Stimulated activated CD4-positive, alpha-beta T cell treated with anti-CD3 and anti-CD28 coated beads, Interleukin-15, amount 100 ng/mL, for 48 hours (primary cell): ENCODE data around the gene F12.
"Not testable (repeated sequence)": the region's sequence is repeated elsewhere in the genome, so short reads cannot be mapped to it uniquely, and the experiment has no call there.

ENCODE experiments used
- DNase-seq, 2 donors: peaks; one replicate each; pipeline ENCODE4 v3.0.0-alpha.2; 2020; ENCODE audit warnings: low read depth in 2 of 2

F12 gene

DNA sequence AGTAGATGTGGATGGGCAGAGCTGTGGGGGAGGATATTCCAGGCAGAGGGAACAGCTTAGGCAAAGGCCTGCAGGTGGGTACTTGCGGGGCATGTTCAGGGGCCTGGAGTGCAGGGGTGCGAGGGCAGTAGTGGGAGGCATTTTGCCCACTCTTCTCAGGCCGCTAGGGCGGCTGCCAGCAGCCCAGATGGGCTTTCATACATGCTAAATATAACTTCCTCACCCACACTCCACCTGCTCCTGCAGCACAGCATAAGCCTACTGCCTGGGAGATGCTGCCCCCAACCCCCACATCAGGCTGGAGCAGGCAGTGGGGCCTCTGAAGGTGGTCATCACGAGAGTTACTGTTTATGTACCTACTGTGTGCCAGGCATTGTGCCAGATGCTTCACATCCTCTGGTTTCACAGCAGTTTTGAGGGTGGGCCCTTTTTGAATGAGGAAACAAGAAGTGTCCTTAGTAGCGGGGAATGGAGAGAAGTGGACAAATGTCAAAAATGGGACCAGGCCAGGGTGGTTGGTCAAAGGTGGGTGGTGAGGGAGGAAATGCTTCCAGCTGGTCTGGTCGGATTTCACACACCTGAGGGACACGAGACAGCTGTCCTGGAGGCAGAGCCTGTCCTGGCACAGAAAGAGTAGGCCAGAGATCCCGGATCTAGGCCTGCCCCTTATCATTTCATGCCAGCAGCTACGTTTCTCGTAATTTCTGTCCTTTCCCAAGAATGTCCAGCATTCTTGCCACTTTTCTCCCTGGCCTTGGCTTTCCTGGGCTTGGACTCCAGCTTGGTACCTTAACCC is 39.5 kb downstream of the F12 start:
- DNase-seq: no peak

DNA sequence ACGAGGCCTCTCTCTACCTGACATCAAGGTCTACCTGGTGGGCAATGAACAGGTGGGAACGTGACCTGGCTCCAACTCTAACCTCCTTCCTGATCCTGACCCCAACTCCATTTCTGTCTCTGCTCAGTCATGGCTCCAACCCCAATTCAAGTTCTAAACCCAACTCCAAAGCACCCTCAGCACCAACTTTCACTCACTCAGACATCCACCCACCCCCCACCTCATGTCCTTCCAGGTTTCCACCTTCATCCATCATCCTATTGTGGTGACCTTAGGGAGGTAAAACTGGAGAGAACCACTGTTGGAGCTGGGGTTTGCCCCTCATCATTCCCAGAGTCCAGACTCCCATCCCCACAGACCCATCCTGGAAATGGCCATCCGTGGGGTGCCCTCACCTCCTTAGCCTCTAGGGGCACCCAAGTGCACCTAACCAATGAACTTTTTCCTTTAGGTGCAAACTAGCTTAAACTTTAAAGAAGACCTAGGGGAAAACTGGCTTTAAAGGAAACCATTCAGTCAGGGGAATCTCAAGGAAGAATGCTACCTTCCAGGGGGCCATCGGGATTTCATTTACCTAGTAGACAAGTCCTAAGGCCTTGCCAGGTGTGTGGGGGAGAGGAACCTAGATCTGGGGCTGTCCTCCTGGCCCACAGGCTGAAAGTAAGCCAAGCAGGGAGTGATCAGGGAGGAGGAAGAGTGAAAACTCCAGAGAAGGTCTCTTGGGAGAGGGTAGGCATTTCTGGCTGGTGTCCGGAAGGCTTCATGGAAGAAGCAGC is 40.3 kb downstream of the F12 start:
- no peak for DNase-seq

DNA sequence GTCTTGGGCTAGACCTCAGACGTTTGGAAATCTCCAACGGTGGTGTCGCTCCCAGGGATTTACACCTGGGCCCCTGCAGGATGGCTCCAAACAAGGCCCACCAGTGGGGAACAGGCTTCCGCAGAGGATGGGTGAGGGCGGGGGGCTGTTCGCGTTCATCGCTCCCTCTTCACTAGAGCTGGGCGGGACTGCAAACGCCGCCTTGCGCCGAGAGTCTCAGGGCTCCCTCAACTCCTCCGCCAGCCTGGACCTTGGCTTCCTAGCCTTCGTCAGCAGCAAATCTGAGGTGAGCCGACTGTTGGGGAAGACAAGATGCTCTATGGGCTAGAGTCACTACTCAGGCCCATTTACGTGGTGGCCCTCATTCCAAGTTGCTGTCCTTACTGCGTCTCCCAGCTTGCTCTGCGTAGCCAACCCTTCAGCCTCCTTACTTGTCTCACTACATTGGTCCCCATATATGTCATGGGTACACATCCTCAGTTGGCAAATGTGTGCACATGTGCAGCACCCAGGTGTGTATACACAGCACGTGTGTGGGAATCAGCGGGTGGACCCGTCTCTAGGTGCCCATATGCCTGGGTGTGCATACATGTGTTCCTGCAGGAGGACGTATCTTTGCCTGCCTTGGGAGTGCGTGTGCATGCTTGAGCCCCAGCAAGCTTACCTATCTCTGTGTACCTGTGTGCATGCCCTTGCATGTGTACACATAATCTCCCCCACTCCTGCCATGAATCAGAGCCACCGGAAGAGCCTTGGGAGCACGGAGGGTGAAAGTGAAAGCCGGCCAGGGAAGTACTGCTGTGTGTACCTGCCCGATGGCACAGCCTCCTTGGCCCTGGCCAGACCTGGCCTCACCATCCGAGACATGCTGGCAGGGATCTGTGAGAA is 41.1 kb downstream of the F12 start:
- no peak for DNase-seq

DNA sequence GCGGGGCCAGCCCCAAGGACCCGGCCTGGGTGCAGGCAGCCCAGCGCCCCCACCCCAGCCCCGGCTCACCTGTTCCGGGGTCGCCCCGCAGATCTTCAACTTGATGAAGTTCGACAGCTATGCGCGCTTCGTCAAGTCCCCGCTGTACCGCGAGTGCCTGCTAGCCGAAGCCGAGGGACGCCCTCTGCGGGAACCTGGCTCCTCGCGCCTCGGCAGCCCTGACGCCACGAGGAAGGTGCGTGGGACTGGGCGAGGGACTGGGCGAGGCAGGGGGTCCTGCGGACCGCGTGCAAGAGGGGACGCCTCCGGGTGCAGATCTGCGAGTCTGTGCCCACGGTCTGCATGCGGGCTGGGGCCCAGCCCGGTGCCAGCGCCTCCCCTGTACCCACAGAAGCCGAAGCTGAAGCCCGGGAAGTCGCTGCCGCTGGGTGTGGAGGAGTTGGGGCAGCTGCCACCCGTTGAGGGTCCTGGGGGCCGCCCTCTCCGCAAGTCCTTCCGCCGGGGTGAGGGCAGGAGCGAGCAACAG is 42.0 kb downstream of the F12 start:
- DNase-seq: no peak

DNA sequence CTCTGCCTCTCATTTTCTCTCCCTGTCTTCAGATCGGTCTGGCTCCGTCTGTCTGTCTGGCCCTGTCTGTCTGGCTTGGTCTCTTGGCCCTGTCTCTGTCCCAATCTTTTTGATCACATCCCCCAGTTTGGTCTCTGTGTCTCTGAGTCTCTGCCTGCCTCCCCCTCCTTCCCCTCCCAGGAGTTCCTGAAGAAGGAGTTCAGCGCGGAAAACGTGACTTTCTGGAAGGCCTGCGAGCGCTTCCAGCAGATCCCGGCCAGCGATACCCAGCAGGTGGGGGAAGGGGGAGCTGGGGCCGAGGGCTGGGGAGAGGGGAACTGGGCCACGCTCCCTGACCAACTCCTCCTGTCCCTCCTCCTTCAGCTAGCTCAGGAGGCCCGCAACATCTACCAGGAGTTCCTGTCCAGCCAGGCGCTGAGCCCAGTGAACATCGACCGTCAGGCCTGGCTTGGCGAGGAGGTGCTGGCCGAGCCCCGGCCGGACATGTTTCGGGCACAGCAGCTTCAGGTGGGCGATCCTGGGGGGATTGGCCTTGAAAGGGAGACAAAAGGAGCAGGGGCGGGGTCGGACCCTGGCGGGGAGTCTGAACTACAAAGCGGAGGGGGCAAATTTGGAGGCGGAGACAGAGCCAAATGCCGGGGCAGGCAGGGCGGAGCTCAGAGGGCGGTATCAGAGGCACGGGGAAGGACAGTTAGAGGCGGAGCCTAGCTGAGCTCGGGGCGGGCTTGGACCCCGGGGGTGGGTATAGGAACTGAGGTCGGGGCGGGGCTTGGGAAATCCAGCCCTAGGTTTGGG is 42.6 kb downstream of the F12 start:
- no peak for DNase-seq

DNA sequence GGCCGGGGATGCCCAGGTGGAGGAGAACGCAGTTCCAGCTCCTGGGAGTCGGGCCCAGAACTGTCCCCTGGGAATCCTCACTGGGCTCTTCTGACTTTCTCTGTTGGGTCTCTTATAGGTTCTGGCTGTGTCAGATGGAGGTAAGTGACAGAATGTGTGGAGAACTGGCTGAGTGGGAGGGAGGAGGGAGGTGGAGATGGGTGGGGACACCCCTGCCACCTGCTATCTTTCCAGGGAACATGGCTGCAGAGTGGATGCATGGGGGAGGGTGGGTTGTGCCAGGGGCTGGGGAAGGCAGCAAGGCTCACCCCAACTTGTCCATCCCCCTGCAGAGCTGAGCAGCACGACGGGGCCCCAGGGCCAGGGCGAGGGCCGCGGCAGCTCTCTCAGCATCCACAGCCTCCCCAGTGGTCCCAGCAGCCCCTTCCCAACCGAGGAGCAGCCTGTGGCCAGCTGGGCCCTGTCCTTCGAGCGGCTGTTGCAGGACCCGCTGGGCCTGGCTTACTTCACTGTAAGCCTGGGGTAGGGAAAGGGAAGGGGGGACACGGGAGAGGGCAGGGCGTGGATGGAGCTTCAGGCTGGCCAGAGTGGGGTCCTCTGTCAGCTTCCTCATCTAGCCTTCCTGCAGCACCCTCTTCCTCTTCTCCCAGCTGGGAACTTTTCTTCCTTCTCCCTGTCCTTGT is 43.4 kb downstream of the F12 start:
- DNase-seq: no peak

DNA sequence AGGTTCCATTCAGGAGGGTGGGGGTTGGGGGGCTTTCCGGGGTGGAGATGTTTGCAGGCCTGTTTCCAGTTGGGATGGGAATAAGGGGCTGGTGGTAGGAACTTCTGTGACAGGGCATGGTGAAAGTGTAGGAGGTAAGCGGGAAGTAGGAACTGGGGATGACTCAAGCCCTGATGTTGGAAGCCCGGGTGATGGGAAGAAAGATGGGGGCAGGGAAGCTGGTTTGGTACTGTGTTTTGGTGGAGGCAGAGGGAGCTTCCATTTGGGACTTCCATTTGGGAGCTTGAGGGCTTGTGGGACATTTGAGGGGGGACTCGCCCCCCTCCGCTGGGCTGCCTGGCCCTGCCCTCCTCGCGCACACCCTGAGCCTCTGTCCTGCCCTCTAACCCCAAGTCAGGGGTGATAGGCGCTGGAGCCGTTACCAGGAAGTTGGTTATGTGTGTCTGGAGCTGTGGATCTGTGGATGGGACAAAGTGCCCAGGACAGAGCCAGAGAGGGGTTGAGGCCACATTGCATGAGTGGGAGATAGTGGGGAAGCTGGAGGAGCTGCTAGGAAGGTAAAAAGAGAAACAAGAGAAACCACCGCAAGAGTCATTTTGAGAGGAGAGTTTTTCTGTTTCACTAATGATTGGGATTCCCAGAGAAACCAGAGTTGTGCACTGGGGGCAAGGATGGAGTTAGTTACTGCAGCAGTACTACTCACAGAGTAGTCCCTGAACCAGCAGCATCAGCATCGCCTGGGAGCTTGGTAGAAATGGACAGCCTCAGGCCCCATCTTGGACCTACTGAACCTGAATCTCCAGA is 45.0 kb downstream of the F12 start:
- DNase-seq: peak in 1 of 2 donors; percentile 35

DNA sequence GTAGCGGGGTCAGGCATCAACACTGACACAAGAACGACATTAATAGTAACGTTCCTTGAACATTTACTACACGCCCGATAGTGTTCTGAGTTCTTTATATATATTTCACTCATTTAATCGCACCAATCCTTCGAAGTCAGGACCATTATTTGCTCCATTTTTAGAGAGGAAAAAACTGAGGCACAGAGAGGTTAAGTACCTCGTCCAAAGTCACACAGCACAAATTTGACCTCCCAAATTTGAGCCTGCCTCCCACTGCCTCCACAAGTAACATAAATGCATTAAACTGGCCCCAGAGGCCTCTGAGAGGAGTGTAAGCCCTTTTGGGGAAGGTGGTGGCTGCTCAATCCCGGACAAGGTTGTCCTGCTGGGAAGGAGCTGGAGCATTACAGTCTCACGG is 45.8 kb downstream of the F12 start:
- DNase-seq: no peak

DNA sequence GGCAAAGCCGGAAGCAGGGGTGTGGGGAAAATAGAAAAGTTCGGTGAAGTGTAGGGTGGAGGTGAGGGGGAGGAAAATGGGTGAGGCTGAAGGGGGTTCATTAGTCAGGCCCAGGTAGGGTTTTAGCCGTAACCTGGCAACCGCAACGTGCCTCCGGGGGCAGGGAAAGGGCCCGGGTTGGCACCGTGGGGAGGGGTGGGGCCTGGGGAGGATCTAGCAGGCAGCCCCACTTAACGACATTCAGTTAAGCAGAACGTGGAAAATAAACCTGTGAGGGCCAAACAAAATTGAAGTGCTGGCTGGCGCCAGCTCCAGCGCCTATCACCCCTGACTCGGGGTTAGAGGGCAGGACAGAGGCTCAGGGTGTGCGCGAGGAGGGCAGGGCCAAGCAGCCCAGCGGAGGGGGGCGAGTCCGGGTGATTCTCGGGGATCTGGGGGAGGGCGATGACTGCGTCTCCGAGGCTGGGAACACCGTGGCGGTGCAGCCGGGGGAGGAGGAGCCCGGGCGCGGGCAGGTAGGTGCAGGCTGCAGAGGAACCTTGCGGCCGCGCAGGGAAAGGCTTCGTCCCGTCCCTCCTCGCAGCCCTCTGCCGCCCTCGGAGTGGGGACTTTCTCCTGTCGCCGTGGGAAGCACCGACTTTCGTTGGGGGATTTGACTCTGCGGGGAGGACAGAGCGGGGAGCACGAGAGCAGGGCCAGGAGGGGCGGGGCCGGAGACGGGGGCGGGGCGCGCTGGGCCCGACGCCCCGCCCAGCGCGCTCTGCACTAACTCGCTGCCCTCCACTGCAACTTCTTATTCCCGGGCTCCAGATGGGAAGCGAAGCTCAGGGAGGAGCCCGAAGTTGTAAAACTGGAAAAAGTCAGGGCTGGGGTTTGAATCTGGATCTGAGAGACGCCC is 46.5 kb downstream of the F12 start:
- peak; percentile 41 to 59 for DNase-seq

DNA sequence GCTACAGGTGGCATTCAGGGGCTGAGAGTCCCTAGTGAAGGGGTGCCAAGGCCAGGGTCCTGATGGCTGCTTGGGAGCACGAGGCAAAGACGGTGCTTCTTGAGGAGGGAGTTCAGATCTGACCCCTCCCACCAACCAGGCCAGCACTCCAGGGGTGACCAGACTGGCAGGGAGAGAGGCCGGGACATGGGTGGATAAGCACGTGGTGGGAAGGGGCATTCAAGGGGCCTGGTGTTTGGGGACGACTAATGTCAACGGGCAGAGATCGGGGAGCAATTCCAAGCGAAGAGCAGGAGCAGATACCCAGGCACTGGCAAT is 47.1 kb downstream of the F12 start:
- no peak for DNase-seq

DNA sequence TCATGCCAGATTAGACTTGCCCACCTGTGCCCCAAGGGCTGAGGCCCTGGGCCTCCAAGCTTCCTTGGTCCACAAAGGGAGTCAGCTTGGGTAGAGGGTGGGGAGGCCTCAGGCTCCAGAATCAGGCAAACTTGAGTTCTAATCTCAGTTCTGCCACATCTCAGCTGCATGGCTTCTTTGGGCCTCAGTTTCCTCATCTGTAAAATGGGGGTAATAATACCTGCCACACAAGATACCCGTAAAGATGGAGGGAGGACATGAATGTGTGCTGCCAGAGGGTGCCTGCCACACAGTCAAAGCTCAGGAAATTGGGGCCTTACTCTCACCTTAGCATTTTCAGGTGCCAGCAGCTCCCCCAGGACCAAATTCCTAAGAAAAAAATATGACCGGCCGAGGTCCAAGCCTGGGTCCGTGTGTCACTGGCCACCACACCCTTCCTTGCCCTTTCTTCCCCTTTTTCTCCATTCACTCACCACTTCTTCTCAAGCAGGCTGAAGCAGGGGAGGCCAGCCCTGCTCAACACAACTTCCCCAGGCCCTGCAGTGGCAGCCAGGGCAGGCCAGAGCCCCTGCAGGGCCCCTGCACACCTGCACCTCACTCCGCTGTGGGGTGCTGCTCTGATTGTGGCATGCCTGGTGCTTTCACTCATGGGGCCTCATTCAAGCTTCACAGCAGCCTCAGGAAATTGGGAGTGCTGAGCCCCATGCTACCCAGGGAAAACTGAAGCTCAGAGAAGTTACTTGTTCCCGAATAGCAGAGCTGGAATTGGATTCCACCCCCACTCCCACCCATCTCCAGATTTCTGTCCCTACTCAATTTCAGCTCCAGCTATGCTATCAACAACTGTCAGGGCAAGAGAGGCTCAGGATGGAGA is 47.7 kb downstream of the F12 start:
- no peak for DNase-seq

DNA sequence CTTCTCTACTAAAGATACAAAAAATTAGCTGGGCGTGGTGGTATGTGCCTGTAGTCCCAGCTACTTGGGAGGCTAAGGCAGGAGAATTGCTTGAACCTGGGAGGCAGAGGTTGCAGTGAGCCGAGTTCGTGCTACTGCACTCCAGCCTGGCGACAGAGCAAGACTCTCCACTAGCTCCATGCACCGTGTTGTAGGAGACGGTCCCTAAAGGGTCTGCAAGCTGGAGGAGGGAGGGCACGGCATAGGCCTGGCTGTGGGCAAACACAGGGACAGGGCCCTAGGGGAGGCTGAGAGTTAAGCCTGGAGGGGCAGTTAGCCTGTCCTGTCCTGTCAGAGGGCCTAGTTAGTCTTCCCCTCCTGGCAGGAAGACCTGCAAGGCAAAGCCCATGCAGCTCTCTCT is 48.6 kb downstream of the F12 start:
- not testable (repeated sequence) for DNase-seq

DNA sequence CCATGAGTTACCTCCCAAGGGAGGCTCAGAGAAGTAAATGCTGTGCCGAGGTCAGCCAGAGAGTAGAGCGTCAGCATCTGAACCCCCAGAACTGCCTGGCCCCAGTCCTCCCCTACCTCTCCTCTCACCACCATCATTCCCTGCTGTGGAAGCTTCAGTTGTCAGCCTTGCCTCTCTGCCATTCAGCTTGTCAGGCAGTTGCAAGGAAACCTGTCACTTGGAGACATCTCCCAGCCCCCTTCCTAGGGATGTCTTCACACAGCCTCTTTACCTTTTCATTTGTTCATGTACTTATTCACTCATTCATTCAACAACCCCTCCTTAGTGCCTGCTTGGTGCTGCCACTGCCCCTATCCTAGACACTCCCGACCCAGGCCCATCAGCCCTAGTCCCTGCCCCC is 49.5 kb downstream of the F12 start:
- no peak for DNase-seq

DNA sequence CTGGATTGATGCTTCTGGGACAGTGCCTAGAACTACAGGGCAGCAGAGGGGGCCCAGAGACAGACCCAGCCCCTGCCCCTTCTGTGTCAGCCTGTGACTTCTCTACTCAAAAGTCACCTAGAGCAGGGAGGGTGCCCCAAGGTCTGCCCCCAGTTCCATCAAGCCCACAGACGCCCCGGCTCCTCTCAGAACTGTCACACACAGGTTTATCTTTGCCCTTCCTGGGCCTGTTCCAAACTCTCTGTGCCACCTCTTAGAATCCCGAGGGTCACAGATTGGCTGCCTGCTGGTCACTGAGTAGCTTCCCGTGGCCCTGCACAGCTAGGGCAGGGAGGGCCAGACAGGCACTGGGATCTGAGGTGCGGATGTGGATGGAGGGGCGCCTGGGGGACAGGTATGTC is 49.9 kb downstream of the F12 start:
- no peak for DNase-seq

DNA sequence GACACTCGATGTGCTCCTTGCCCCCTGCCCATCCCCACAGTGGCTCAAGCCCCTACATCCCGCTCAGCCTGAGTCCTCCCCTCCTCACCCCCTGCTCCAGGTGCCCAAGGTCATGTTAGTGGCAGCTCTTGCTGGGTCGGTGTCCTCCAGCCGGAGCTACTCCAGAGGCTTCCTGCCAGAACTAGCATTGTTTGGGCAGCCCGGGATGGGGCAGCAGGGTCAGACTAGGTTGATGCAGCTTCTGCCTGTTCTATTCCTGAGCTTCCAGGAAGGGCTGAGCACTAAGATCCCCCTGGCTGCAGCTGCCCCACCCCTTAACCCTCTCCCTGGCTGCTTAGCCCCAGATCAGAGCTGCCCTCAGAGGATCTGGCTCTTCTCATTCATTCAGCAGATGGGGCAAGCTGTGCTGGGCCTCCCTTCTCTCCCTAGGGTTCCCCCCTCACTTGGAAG is 51.0 kb downstream of the F12 start:
- no peak for DNase-seq

DNA sequence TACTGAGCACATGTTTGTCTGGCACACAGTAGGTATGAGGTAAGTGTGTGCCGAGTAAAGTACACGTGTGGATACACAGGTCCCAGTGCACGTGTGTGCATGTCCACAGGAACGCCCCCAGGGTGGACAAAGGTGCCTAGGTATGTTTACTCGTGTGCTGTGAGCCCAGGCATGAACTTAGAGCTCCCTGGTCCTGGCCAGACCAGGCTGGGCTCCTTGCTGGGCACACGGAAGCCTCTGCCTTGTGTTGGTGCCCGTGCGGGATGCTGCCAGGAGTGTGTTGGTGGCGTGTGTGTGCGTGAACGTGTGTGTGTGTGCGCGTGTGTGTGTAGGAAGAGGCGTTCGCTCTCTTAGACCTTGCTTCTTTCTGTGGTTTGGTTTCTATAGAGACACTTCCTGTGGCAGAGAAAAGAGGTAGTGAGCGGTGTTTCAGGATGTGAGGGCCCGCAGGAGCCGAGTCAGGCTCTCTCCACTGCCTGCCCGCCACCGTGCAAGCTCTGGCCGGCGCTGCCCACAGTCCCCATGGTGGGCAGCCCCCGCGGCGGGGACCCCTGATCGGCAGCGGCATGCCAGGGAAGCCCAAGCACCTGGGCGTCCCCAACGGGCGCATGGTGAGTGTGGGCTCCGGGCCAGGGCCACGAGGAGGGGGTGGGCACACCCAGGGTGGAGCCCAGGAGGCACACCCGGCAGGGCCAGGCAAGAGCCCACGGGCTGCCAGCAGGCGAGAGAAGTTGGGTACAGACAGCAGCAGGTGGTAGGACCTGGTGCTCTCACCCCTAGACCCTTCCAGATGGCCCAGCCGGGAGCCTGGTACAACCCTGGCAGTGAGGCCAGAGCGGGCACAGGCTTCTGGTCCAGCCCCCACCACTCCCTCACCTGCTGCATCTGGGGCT is 51.7 kb downstream of the F12 start, which contains the start of gene RGS14:
TSS of gene RGS14 (plus strand) at position 466 of the 893 bp plus-strand sequence. CDS start at position 567, 101 bp downstream.
- DNase-seq: peak; percentile 28 to 39

DNA sequence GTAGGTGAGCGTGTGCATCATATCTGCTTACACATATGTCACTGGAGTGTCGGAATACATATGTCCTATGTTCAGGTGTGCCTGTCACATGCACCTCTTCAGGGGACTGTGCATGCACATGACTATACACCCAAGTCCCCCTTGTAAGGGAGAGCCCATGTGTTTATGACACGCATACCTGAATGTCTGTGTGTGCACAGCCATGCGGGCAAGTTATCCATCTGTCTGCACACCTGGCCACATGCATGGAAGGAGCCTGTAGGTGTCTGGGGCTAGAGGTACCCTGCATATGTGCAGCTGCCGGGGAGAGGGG is 52.3 kb downstream of the F12 start:
- no peak for DNase-seq
